Naive thymus-derived CD8-positive, alpha-beta T cell (primary cell): ENCODE results near the gene PLCD1. TPM values are rescaled to one million over a fixed set of nuclear protein-coding genes. Genes with fewer than 3 reads are reported as not detected.
A peak's percentile ranks its signal among the peaks of the same experiment; 100 is the strongest.

Experiments
- ATAC-seq, 2 donors: fragments of 150-1000 bp; cut with Tn5 transposase in 1 of 2; sonication (Bioruptor Pico), chemical (Tn5 transposase) in 1 of 2; 1 replicate in 1 of 2; 2 replicates in 1 of 2; pipeline ENCODE4 v1.10.0; 2021; ENCODE audit warnings: mild to moderate bottlenecking in 2 of 2, moderate library complexity in 2 of 2
- POLR2A ChIA-PET: fragments of 350-600 bp; sonication (Branson Sonifier 250); formaldehyde crosslinking; loops from one replicate; lab custom pipeline; 2021; ENCODE audit warnings: antibody characterized with exemption; lab: Charles Lee
- DNase-seq, 10 donors: peaks; one replicate each; pipeline versions ENCODE4 v3.0.0 to v3.0.0-alpha.2; 2020 to 2022
- H3K27ac Mint-ChIP-seq, 10 donors: one replicate each; pipeline ENCODE4 v1.8.0; 2020 to 2022; ENCODE audit warnings: mild to moderate bottlenecking in 10 of 10, mixed read lengths in 10 of 10, moderate library complexity in 4 of 10, inconsistent platforms in 1 of 10
- H3K27me3 Mint-ChIP-seq, 5 donors: one replicate each; pipeline ENCODE4 v1.8.0; 2021 to 2022; ENCODE audit warnings: mixed read lengths in 5 of 5
- H3K36me3 Mint-ChIP-seq, 3 donors: one replicate each; pipeline ENCODE4 v1.8.0; 2020 to 2022; ENCODE audit warnings: mixed read lengths in 3 of 3, mild to moderate bottlenecking in 2 of 3, inconsistent platforms in 1 of 3
- H3K4me1 Mint-ChIP-seq, 4 donors: one replicate each; pipeline ENCODE4 v1.8.0; 2021 to 2022; ENCODE audit warnings: mixed read lengths in 4 of 4
- H3K4me3 Mint-ChIP-seq, 10 donors: one replicate each; pipeline ENCODE4 v1.8.0; 2020 to 2022; ENCODE audit warnings: mild to moderate bottlenecking in 10 of 10, mixed read lengths in 10 of 10, moderate library complexity in 6 of 10, inconsistent platforms in 1 of 10
- H3K9me3 Mint-ChIP-seq, 9 donors: one replicate each; pipeline ENCODE4 v1.8.0; 2020 to 2022; ENCODE audit warnings: mixed read lengths in 9 of 9, mild to moderate bottlenecking in 3 of 9, inconsistent platforms in 1 of 9, moderate library complexity in 1 of 9
- microRNA-seq: library from miRNA; unstranded; fragments of <30 nt; microRNA quantifications from one replicate; pipeline ENCODE4 v1.2.0, GENCODE V29; 2022; ENCODE audit warnings: borderline microRNAs expressed
- polyA plus RNA-seq, 3 donors: library from polyadenylated mRNA; unstranded; fragments of 300-500 nt; fragmentation: Illumina TruSeq; gene quantifications; one replicate each; pipeline ENCODE4 v1.2.3, GENCODE V29; 2021
- total RNA-seq, 8 experiments: library from RNA in 2 of 8; stranded (reverse) in 2 of 8; gene quantifications; one replicate each; pipeline ENCODE4 v1.2.3 and lab custom pipeline; 2021 to 2026

PLCD1 gene
- total and polyA plus RNA-seq, 5 experiments from 2014 or later: 11.0 to 42.7 (median 23.0) TPM

GRCh38 chr3:37963635-37964034, 65.8 kb downstream of the PLCD1 start:
- no peaks in the 10 kb centered on the region for H3K27me3 Mint-ChIP-seq
- no peaks in the 10 kb centered on the region for H3K9me3 Mint-ChIP-seq
- no peak overlapping the region for H3K4me3 Mint-ChIP-seq
- DNase-seq: no peak
- ATAC-seq: no peak
- H3K36me3 Mint-ChIP-seq: no peaks in the 10 kb centered on the region
- peak overlapping the region in 2 of 10 donors; percentile 37 to 56 for H3K27ac Mint-ChIP-seq
- peaks cover 0 to 7% (median 3%) of the 10 kb centered on the region in 4 donors for H3K4me1 Mint-ChIP-seq
- POLR2A ChIA-PET: no interaction called here

- POLR2A ChIA-PET: no interaction called here
- Mint-ChIP-seq H3K27me3 (no peaks in the 10 kb centered on the region), H3K27ac (peak overlapping the region in 5 of 10 donors; percentile 33 to 85 (median 56)), H3K4me1 (peaks cover 2 to 7% (median 3%) of the 10 kb centered on the region in 4 donors), H3K9me3 (no peaks in the 10 kb centered on the region), H3K36me3 (no peaks in the 10 kb centered on the region), H3K4me3 (no peak overlapping the region)
- DNase-seq (no peak), ATAC-seq (no peak)
These were observed 66.4 kb downstream of the PLCD1 start for GRCh38 chr3:37963016-37963415.

- no peak for ATAC-seq
- POLR2A ChIA-PET: no interaction called here
These were observed 67.6 kb downstream of the PLCD1 start for GRCh38 chr3:37961622-37962431.

GRCh38 chr3:37957539-37957936, 71.9 kb downstream of the PLCD1 start:
- Mint-ChIP-seq H3K4me1 (peaks cover 13 to 31% (median 26%) of the 10 kb centered on the region in 4 donors), H3K27ac (peak overlapping the region; percentile 87 to 96 (median 92)), H3K9me3 (no peaks in the 10 kb centered on the region), H3K36me3 (no peaks in the 10 kb centered on the region), H3K4me3 (peak overlapping the region; percentile 26 to 84 (median 66)), H3K27me3 (no peaks in the 10 kb centered on the region)
- ATAC-seq (peak; percentile 5 to 23), DNase-seq (no peak)
- POLR2A ChIA-PET: interaction anchor here (1.2 kb wide), 1 partner anchor 50 kb away, joined by 3 read pairs; no protein-coding TSS in a partner anchor

More at GRCh38 chr3:37961622-37962431, 67.6 kb downstream of the PLCD1 start:
- H3K4me1 Mint-ChIP-seq: peaks cover 8 to 17% (median 15%) of the 10 kb centered on the region in 4 donors
- no peaks in the 10 kb centered on the region for H3K9me3 Mint-ChIP-seq
- H3K27ac Mint-ChIP-seq: peak overlapping the region in 4 of 10 donors; percentile 6 to 67 (median 12)
- no peak overlapping the region for H3K4me3 Mint-ChIP-seq
- no peaks in the 10 kb centered on the region for H3K36me3 Mint-ChIP-seq
- H3K27me3 Mint-ChIP-seq: no peaks in the 10 kb centered on the region
- DNase-seq: no peak

Small RNA genes lying within 50 kb of the gene (microRNA-seq; reads per million reads assigned to microRNA genes)
- 26.4 reads per million, percentile 44 among the genes with 10 or more reads in this experiment for gene MIR26A1

Other genes starting within 250 kb of the PLCD1 start
- gene CTDSPL, start 167.8 kb downstream of the PLCD1 start, total RNA-seq: under 1 TPM; 0.58 to 0.99 TPM
- gene CTDSPL, start 167.8 kb downstream of the PLCD1 start, polyA plus RNA-seq: under 1 TPM; 0.26 to 0.45 (median 0.32) TPM
- gene VILL, start 38.9 kb downstream of the PLCD1 start, total RNA-seq: 10 to 100 TPM; 41.0 to 41.9 TPM
- gene VILL, start 38.9 kb downstream of the PLCD1 start, polyA plus RNA-seq: 10 to 100 TPM; 12.3 to 21.6 (median 16.0) TPM
- 1 to 10 TPM; 4.6 to 5.2 TPM for gene DLEC1, start 9.6 kb upstream of the PLCD1 start, total RNA-seq
- under 1 TPM; 0.31 to 0.37 (median 0.35) TPM for gene DLEC1, start 9.6 kb upstream of the PLCD1 start, polyA plus RNA-seq
- gene ACAA1, start 107.5 kb upstream of the PLCD1 start, total RNA-seq: 10 to 100 TPM; 81.0 to 84.3 TPM
- gene ACAA1, start 107.5 kb upstream of the PLCD1 start, polyA plus RNA-seq: 10 to 100 TPM; 53.5 to 64.8 (median 55.6) TPM
- gene MYD88, start 109.0 kb upstream of the PLCD1 start, total RNA-seq: 10 to 100 TPM; 40.6 to 44.7 TPM
- 10 to 100 TPM; 54.5 to 73.9 (median 71.8) TPM for gene MYD88, start 109.0 kb upstream of the PLCD1 start, polyA plus RNA-seq
- gene OXSR1, start 135.9 kb upstream of the PLCD1 start, total RNA-seq: 10 to 100 TPM; 40.3 to 40.8 TPM
- gene OXSR1, start 135.9 kb upstream of the PLCD1 start, polyA plus RNA-seq: 10 to 100 TPM; 12.9 to 14.0 (median 13.1) TPM
- gene SLC22A13, start 236.2 kb upstream of the PLCD1 start, total RNA-seq: 1 to 10 TPM; 1.0 TPM
- gene SLC22A13, start 236.2 kb upstream of the PLCD1 start, polyA plus RNA-seq: under 1 TPM in 1 of 3 donors, not detected in 2; 0.08 TPM